Astrocyte of the cerebellum (primary cell): ENCODE data around the gene CBS.
"Not testable (repeated sequence)": the region's sequence is repeated elsewhere in the genome, so short reads cannot be mapped to it uniquely, and the experiment has no call there.

ENCODE experiments used
- DNase-seq: peaks from one replicate; pipeline ENCODE4 v3.0.0-alpha.2; 2011; ENCODE audit warnings: low read depth
- H3K4me3 ChIP-seq: 2 replicates; pipeline ENCODE4 v1.5.1; 2011; ENCODE audit warnings: mild to moderate bottlenecking, low read depth, low read length, moderate library complexity
- in situ Hi-C: cut with HindIII; loops from 2 replicates; pipeline ENCODE4 v1.10.0; 2017; ENCODE audit warnings: low sequenced_read_pairs
- TF ChIP-seq, protein P1 (sequence below): IDR thresholded peaks from 2 replicates; pipeline ENCODE4 v1.5.1; 2012; ENCODE audit warnings: low read length, low read depth, moderate library complexity, mild to moderate bottlenecking; ENCODE audit errors: missing control alignments

CBS gene

DNA sequence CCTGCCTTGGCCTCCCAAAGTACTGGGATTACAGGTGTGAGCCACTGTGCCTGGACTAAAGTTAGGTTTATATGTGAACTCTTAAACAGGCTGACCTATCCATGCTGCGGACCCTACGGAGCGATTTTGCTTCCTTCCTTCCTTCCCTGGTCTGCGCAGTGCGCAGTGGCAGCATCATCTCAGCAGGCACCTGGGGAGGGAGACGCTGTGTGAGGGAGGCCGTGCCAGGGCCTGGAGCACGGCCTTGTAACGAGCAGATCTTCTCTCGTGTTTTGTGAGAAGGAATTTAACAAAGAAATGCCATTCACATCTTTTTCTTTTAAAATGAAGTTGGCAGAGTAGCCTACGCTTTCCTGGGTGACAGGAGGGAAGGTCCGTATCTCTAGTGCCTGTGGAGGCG, 55.5 kb downstream of the CBS start:
- no peak for DNase-seq
- no peak overlapping the region for H3K4me3 ChIP-seq
- in situ Hi-C loops, result no loop called here
- TF ChIP-seq, protein P1, sequence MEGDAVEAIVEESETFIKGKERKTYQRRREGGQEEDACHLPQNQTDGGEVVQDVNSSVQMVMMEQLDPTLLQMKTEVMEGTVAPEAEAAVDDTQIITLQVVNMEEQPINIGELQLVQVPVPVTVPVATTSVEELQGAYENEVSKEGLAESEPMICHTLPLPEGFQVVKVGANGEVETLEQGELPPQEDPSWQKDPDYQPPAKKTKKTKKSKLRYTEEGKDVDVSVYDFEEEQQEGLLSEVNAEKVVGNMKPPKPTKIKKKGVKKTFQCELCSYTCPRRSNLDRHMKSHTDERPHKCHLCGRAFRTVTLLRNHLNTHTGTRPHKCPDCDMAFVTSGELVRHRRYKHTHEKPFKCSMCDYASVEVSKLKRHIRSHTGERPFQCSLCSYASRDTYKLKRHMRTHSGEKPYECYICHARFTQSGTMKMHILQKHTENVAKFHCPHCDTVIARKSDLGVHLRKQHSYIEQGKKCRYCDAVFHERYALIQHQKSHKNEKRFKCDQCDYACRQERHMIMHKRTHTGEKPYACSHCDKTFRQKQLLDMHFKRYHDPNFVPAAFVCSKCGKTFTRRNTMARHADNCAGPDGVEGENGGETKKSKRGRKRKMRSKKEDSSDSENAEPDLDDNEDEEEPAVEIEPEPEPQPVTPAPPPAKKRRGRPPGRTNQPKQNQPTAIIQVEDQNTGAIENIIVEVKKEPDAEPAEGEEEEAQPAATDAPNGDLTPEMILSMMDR, result no peak

DNA sequence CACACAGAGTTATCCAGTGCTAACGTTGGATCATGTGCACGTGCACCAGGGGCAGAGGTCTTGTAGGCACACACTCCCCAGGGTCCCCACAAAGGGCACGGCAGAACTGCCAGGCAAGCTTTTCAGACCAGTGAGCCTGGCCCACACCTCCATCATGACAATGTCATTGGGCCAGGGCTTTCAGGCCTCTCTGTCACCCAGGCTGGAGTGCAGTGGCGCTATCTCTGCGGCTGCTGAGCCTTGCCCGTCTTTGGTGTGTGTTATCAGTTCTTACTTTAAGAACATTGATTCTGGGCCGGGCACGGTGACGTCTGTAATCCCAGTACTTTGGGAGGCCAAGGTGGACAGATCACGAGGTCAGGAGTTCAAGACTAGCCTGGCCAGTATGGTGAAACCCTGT, 57.1 kb downstream of the CBS start:
- in situ Hi-C loops, result no loop called here
- no peak overlapping the region for H3K4me3 ChIP-seq
- TF ChIP-seq, protein P1, result no peak
- no peak for DNase-seq

DNA sequence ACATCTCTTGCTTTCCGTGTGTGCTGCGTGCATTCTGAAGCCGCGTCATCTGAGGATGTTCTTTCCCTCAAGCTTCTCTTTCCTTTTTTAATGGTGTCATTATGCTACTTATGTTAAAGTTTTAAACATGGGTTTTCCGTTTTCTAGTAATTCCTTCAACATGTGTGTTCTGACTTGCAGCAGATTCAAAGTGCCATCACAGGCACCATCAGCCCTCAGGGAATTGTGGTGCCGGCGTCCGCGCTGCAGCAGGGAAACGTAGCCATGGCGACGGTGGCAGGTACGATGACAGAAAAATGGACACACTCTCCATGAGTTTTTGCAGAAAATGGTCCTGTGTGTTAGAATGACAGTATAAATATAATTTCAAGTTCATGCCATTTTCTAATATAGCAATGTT, 58.9 kb downstream of the CBS start:
- TF ChIP-seq, protein P1, result no peak
- DNase-seq, result no peak
- in situ Hi-C loops, result no loop called here
- H3K4me3 ChIP-seq, result no peak overlapping the region

DNA sequence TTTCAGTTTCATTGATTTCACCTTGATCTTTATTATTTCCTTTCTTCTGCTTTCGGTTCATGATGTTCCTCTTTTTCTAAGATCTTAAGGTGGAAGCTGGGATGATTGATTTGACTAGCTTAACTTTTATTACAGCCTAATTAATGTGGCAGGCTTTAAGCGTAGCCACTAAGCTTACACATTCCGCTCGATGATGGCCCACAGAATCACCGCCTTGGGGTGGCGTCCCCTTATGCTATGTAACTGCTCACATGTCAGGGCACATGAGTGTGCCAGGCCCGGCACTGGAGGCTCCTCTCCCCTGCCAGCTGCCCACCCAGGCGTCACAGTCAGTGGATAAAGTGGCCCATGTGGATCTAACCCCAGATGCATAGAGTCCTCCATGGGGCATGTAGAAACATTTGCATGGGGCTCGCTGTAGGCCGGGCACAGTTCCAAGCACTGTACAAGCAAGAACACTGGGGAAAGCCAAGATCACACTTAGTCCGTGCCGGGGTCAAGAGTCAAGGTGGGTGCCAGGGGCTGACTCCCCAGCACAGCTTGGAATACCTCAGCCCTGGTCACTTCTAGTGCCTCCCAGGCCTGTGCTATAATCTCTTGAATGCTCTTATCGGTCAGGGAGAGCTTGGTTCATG, 59.6 kb downstream of the CBS start:
- in situ Hi-C loops, result no loop called here
- no peak for DNase-seq
- H3K4me3 ChIP-seq, result no peak overlapping the region
- TF ChIP-seq, protein P1, result no peak

DNA sequence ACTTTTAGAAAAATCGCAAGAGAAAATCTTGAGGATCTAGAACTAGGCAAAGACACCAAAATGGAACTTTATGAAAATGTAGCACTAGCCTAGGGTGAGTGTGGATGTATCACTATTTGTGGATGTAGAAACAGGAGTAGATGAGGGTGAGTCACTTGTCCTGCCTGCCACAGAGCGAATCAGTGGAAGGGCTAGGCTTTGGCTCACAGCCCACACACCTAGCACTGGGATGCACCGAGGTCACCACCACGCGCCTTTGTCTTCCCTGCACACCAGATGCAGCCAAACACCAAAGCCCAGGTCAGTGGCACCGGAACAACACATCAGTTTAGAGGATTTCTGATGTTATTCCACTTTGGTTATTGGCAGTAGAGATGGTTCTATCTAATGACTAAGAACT, 63.0 kb downstream of the CBS start:
- TF ChIP-seq, protein P1, result no peak
- no peak for DNase-seq
- no peak overlapping the region for H3K4me3 ChIP-seq
- in situ Hi-C loops, result no loop called here

DNA sequence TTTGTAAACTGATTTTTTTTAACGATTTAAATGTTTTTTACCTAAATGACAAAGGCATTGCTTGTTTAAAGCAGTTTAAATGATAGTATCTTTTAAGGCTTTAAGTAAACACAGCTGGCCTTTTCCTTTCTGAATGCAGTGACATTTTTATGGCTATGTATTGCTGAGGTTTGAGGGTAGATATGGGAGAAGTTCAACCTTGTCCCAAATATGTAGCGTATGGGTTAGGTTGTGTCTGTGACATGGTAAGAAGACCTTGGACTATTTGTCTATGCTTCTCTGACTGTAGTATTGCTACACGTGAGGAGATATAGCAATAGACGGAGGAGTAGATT, 68.8 kb downstream of the CBS start:
- DNase-seq, result no peak
- in situ Hi-C loops, result no loop called here
- TF ChIP-seq, protein P1, result no peak
- H3K4me3 ChIP-seq, result no peak overlapping the region

DNA sequence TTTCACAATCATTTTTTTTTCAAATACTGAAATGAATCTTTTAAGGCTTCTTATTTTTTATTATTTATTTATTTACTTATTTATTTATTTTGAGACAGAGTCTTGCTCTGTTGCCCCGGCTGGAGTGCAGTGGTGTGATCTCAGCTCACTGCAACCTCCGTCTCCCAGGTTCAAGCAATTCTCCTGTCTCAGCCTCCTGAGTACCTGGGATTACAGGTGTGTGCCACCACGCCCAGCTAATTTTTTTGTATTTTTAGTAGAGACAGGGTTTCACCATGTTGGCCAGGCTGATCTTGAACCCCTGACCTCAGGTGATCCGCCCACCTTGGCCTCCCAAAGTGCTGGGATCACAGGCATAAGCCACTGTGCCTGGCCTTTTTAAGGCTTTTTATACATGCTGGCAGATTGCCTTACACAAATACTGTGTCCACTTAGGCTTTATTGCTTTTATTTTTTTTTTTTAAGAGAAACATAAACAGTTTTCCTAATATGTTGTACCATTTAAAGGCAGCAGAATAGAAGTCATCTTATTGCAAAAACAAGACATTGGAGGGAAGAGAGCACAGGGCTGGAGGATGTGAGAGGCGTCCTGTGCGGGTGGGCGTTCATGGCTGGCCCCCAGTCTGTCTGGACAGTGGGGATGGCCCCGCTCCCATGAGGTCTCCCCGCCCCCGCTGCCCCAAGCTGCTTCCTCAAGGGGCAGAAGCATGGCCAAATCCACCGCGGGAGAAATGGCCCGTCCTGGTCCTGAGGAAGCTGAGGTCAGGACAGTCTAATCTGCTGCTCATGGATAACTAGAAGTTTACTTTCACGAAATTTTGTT, 69.4 kb downstream of the CBS start:
- in situ Hi-C loops, H3K4me3 ChIP-seq, DNase-seq: not testable (repeated sequence)
